HG02763 (cell line): Measurements from ENCODE around the gene UBE2I.

Source experiments
- ATAC-seq: cut with Tn5 transposase; IDR thresholded peaks from one replicate; pipeline ENCODE4 v1.9.1; 2021; ENCODE audit warnings: mild to moderate bottlenecking, moderate library complexity; ENCODE audit not compliant: unreplicated experiment

The UBE2I gene

GRCh38 chr16:1355591-1355990, 46.2 kb downstream of the UBE2I start:
- ATAC-seq = no peak

GRCh38 chr16:1356061-1356900, 46.8 kb downstream of the UBE2I start:
- no peak for ATAC-seq

- no peak for ATAC-seq
Observed at GRCh38 chr16:1357906-1358566, 48.6 kb downstream of the UBE2I start.

GRCh38 chr16:1361685-1362360, 52.4 kb downstream of the UBE2I start:
- no peak for ATAC-seq

- ATAC-seq = no peak
Observed at GRCh38 chr16:1362807-1363206, 53.4 kb downstream of the UBE2I start.

GRCh38 chr16:1363501-1364041, 54.1 kb downstream of the UBE2I start:
- no peak for ATAC-seq

- ATAC-seq = no peak
Observed at GRCh38 chr16:1364510-1364909, 55.1 kb downstream of the UBE2I start.

- ATAC-seq = no peak
Observed at GRCh38 chr16:1366060-1366711, 56.8 kb downstream of the UBE2I start.

- no peak for ATAC-seq
Observed at GRCh38 chr16:1366712-1367299, 57.4 kb downstream of the UBE2I start.

GRCh38 chr16:1367486-1368174, 58.2 kb downstream of the UBE2I start:
- ATAC-seq = no peak

- ATAC-seq = no peak
Observed at GRCh38 chr16:1371054-1371978, 61.9 kb downstream of the UBE2I start.

GRCh38 chr16:1372292-1372950, 63.0 kb downstream of the UBE2I start:
- ATAC-seq = no peak

GRCh38 chr16:1374418-1375297, 65.2 kb downstream of the UBE2I start:
- no peak for ATAC-seq

- ATAC-seq = no peak
Observed at GRCh38 chr16:1375298-1375640, 65.8 kb downstream of the UBE2I start.

GRCh38 chr16:1375741-1376410, 66.4 kb downstream of the UBE2I start:
- no peak for ATAC-seq
